ENCODE data around the gene SLC25A15. TPM values are rescaled to one million over a fixed set of nuclear protein-coding genes. Genes with fewer than 3 reads are reported as not detected.

The SLC25A15 gene
- total RNA-seq, 1 donor from 2014 or later, result 5.8 TPM

GRCh38 chr13:40762849-40763248, 26.6 kb upstream of the SLC25A15 start:
- H3K4me1 ChIP-seq, result no peaks in the 10 kb centered on the region
- no peak overlapping the region for H3K4me3 ChIP-seq
- no peaks in the 10 kb centered on the region for H3K27me3 ChIP-seq
- intact Hi-C loops (cut with DNase I), result no loop called here
- DNase-seq, result no peak
- H3K27ac ChIP-seq, result no peak overlapping the region
- peaks cover 65% of the 10 kb centered on the region for H3K36me3 ChIP-seq
- ATAC-seq, result no peak
- H3K9me3 ChIP-seq, result no peaks in the 10 kb centered on the region
- no peak for TF ChIP-seq CTCF (IDR thresholded peaks at IDR 0.05)

DNA sequence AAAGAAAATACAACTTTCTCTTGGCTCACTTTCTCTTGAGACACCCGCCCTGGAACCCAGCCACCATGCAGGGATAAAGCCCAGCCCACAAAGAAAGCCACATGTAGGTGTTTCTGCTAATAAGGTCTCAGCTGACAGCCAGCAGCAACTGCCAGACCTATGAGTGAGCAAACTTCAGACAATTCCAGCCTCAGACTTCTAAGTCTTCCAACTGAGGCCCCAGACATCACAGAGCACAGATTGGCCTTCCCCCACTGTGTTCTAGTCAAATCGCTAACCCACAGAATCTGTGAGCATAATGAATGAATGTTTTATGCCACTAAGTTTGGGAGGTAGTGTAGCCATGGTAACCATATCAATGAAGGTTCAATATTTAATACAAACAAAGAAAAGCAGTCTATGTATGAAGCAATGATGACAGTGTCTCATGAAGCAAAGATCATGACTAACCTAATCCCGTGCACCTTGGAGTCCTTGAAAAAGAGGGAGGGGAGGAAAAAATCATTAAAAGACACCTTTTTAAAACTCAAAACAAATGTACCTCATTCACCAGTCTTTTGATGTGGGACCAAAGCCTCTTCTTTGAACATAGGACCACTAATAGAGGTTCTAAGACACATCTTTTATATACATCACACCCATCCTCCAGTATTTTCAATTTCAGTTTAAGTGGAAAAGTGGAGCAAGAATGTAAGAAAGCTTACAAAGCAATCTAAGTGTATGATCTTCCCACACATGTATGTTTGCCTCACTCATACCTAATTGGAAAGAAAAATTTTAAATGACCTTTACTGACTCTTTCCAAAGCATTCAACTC, 24.6 kb upstream of the SLC25A15 start:
- intact Hi-C loops (cut with DNase I), result no loop called here
- no peak for TF ChIP-seq CTCF (IDR thresholded peaks at IDR 0.05)
- H3K27ac ChIP-seq, result no peak overlapping the region
- ATAC-seq, result no peak
- H3K4me3 ChIP-seq, result no peak overlapping the region
- H3K9me3 ChIP-seq, result no peaks in the 10 kb centered on the region
- peaks cover 5% of the 10 kb centered on the region for H3K4me1 ChIP-seq
- DNase-seq, result no peak
- no peaks in the 10 kb centered on the region for H3K27me3 ChIP-seq
- peaks cover 48% of the 10 kb centered on the region for H3K36me3 ChIP-seq

DNA sequence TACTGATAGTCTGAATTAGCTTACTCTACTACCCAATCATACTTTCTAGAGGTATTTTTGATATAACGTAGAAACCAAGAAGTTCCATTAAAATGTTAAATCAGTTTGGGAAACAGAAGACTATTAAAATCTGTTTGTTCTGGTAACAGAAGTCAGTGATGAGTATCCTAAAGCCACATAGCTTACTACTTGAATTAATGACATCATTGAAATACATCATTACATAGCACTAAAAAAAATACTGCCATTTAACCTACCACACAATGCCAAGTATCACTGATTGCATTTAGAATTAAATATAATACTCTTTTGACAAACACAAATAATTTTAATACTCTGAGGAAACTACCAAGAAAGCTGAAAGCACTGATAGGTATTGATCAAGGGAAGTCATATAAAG, 23.8 kb upstream of the SLC25A15 start:
- Histone ChIP-seq H3K9me3 (no peaks in the 10 kb centered on the region), H3K36me3 (peaks cover 40% of the 10 kb centered on the region), H3K27ac (no peak overlapping the region), H3K4me1 (peaks cover 10% of the 10 kb centered on the region), H3K27me3 (no peaks in the 10 kb centered on the region), H3K4me3 (no peak overlapping the region)
- DNase-seq (no peak), ATAC-seq (no peak)
- TF ChIP-seq CTCF (IDR thresholded peaks at IDR 0.05), result no peak
- intact Hi-C loops (cut with DNase I), result no loop called here

GRCh38 chr13:40769970-40770369, 19.4 kb upstream of the SLC25A15 start:
- ATAC-seq (no peak), DNase-seq (no peak)
- Histone ChIP-seq H3K36me3 (peaks cover 16% of the 10 kb centered on the region), H3K4me1 (peaks cover 10% of the 10 kb centered on the region), H3K27me3 (no peaks in the 10 kb centered on the region), H3K4me3 (peak overlapping the region; percentile 69), H3K27ac (peak overlapping the region; percentile 77), H3K9me3 (no peaks in the 10 kb centered on the region)
- intact Hi-C loops (cut with DNase I), result no loop called here
- TF ChIP-seq CTCF (IDR thresholded peaks at IDR 0.05), result no peak

DNA sequence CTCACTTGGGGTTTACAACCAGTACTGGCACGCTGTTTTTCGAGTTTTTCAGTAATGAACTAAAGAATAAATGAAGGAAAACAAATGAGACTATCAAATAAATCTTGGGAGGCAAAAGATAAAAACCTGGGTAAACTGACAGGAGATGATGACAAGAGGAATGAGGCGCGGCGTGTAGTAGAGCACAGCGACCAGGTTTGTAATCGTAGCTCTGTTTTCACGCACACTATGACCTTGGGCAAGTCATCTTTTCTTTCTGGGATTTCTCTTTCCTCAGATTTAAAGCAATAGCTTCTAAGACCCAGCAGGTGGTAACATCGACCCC, 18.8 kb upstream of the SLC25A15 start:
- DNase-seq (no peak), ATAC-seq (no peak)
- Histone ChIP-seq H3K4me1 (peaks cover 10% of the 10 kb centered on the region), H3K27me3 (no peaks in the 10 kb centered on the region), H3K4me3 (peak overlapping the region; percentile 69), H3K9me3 (no peaks in the 10 kb centered on the region), H3K27ac (peak overlapping the region; percentile 77), H3K36me3 (peaks cover 10% of the 10 kb centered on the region)
- intact Hi-C loops (cut with DNase I), result no loop called here
- no peak for TF ChIP-seq CTCF (IDR thresholded peaks at IDR 0.05)
